ENCODE measurements around the gene MFAP3L.

Gene MFAP3L

DNA sequence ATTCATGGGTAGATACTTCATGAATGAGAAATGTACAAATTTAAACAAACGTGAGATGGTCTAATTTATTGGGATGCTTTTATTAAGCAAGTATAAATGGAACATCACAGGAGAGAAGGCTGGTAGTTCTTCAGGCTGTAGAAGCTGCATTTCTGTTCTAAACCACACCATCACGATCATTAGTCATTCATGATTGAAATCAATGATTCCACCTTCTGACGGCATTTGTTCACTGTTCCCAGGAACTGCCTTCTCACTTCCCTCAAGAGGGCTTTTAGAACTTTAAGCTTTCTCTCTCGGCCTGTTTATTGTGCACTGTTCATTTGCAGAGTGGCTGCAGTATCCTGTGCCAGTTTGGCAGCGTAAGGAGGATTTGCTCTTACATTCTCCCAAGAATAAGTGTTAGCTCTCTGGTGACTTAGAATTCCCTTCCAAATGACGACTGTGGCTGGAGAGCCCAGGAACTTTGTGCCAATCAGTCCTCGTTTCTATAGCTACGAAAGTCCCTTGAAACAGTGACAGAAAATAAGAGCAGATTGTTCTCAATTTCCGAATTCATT, 54.7 kb downstream of the MFAP3L start:
- in situ Hi-C loops (cut with MboI; ENCODE audit: low sequenced_read_pairs, unreplicated experiment) = no loop called here
- no peak for DNase-seq (ENCODE audit: low spot score)
- TF ChIP-seq, protein P1, sequence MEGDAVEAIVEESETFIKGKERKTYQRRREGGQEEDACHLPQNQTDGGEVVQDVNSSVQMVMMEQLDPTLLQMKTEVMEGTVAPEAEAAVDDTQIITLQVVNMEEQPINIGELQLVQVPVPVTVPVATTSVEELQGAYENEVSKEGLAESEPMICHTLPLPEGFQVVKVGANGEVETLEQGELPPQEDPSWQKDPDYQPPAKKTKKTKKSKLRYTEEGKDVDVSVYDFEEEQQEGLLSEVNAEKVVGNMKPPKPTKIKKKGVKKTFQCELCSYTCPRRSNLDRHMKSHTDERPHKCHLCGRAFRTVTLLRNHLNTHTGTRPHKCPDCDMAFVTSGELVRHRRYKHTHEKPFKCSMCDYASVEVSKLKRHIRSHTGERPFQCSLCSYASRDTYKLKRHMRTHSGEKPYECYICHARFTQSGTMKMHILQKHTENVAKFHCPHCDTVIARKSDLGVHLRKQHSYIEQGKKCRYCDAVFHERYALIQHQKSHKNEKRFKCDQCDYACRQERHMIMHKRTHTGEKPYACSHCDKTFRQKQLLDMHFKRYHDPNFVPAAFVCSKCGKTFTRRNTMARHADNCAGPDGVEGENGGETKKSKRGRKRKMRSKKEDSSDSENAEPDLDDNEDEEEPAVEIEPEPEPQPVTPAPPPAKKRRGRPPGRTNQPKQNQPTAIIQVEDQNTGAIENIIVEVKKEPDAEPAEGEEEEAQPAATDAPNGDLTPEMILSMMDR (IDR thresholded peaks at IDR 0.05; ENCODE audit: borderline replicate concordance, control extremely low read depth, extremely low read depth, insufficient read depth, missing control alignments) = no peak

DNA sequence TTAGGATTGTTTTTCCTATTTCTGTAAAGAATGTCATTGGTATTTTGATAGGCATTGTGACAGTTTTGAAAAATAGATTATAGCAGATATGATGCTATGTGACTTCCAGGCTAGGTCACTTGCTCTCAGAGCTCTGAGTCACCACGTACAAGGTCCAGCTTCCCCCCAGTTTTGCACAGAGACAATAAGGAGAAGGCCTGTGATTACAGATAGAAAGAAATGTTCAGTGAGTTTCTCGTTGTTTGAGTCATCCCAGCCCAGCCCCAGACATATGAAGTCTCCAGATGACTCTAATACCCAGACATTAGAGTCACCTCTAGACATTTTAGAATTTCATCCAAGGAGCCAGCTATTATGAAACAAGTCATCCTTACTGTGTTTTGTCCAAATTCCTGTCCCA, 57.2 kb downstream of the MFAP3L start:
- no peak for DNase-seq (ENCODE audit: low spot score)

DNA sequence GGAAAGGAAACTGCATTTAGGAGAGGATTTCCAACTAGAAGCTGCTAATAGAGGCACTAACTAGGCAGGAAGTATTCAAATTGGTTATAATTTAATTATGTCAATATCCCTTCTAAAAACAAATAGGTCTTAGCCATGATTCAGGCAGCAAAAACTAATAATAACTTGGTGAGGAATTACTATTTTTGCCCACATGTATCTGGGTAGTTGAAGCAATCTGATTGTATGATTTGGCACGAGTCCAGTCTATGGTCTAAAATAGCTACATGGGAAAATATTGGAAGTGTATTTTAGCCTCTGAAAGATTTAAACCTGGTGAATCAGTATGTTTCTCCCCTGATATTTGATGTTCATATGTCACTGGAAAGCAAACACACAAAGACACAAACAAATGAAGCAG, 62.2 kb downstream of the MFAP3L start:
- no peak for DNase-seq (ENCODE audit: low spot score)
- TF ChIP-seq, protein P1 (IDR thresholded peaks at IDR 0.05; ENCODE audit: borderline replicate concordance, control extremely low read depth, extremely low read depth, insufficient read depth, missing control alignments) = no peak
- in situ Hi-C loops (cut with MboI; ENCODE audit: low sequenced_read_pairs, unreplicated experiment) = no loop called here

More for the DNA sequence above, 57.2 kb downstream of the MFAP3L start:
- TF ChIP-seq, protein P1 (IDR thresholded peaks at IDR 0.05; ENCODE audit: borderline replicate concordance, control extremely low read depth, extremely low read depth, insufficient read depth, missing control alignments) = no peak
- in situ Hi-C loops (cut with MboI; ENCODE audit: low sequenced_read_pairs, unreplicated experiment) = no loop called here

GRCh38 chr4:169959254-169959653, 66.9 kb downstream of the MFAP3L start:
- in situ Hi-C loops (cut with MboI; ENCODE audit: low sequenced_read_pairs, unreplicated experiment) = no loop called here
- no peak for DNase-seq (ENCODE audit: low spot score)
- TF ChIP-seq, protein P1 (IDR thresholded peaks at IDR 0.05; ENCODE audit: borderline replicate concordance, control extremely low read depth, extremely low read depth, insufficient read depth, missing control alignments) = no peak

DNA sequence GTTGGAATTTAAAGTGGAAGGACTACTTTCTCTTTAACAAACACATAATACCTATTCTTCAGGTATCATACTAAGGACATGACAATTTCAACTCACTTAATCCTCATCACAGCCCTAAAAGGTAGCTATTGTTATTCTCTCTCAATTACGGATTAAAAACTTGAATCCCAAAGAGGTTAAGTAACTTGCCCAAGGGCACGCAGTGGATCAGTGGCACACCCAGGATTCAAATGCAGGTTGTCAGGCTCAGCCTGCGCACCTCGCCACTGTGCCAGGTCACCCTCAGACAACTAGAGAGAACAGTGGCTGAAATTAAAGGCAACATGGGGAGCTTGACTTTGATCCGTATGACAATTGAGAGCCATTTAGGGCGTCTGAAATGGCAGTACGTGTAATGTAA, 67.6 kb downstream of the MFAP3L start:
- TF ChIP-seq, protein P1 (IDR thresholded peaks at IDR 0.05; ENCODE audit: borderline replicate concordance, control extremely low read depth, extremely low read depth, insufficient read depth, missing control alignments) = no peak
- no peak for DNase-seq (ENCODE audit: low spot score)
- in situ Hi-C loops (cut with MboI; ENCODE audit: low sequenced_read_pairs, unreplicated experiment) = no loop called here

DNA sequence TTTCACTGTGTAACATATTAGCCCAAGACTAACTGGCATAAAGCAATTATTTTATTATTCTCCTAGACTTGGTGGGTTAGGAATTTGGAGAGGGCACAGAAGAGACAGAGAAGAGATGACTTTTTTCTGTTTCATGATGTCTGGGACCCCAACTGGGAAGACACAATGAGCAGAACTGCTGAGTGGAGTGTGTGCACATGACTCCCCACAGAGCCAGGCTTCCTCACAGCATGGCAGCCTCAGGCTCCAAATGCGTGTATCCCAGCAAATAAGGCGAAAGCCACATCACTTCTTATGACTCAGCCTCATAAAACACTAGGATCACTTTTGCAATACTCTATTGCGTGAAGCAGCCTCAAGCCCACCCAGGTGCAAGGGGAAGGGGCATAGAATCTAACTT, 68.4 kb downstream of the MFAP3L start:
- DNase-seq (ENCODE audit: low spot score) = no peak
- in situ Hi-C loops (cut with MboI; ENCODE audit: low sequenced_read_pairs, unreplicated experiment) = no loop called here
- TF ChIP-seq, protein P1 (IDR thresholded peaks at IDR 0.05; ENCODE audit: borderline replicate concordance, control extremely low read depth, extremely low read depth, insufficient read depth, missing control alignments) = no peak

Data from GM13976 (cell line).